Measurements from ENCODE around the gene THYN1.

DNA sequence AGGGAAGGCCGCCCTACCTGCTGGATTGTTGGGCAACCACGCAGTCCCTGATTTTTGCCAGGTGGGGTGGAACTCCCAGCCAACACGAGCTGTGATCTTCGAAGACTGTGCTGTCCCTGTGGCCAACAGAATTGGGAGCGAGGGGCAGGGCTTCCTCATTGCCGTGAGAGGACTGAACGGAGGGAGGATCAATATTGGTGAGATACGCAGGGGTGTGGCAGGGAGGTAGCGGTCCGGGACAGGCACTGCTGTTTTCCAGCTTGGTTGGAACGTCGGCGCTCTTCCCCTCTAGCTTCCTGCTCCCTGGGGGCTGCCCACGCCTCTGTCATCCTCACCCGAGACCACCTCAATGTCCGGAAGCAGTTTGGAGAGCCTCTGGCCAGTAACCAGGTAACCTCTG lies 7.8 kb upstream of the THYN1 start:
- TF ChIP-seq CTCF (IDR thresholded peaks at IDR 0.05; ENCODE audit: low read depth, low read length, missing input control) = no peak
- TF ChIP-seq, protein P1, sequence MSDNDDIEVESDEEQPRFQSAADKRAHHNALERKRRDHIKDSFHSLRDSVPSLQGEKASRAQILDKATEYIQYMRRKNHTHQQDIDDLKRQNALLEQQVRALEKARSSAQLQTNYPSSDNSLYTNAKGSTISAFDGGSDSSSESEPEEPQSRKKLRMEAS (IDR thresholded peaks at IDR 0.05) = no peak
- no peak for TF ChIP-seq RAD21 (IDR thresholded peaks at IDR 0.05)
- TF ChIP-seq EGR1 (IDR thresholded peaks at IDR 0.05; ENCODE audit: low read depth in 2 of 2) = no peak
- no peak for TF ChIP-seq SP1 (IDR thresholded peaks at IDR 0.05)
- no peak for TF ChIP-seq FOXA1 (IDR thresholded peaks at IDR 0.05)
- TF ChIP-seq TAF1 (conservative IDR thresholded peaks at IDR 0.05) = no peak
- no peak for TF ChIP-seq REST (IDR thresholded peaks at IDR 0.05)
- TF ChIP-seq, protein P2, sequence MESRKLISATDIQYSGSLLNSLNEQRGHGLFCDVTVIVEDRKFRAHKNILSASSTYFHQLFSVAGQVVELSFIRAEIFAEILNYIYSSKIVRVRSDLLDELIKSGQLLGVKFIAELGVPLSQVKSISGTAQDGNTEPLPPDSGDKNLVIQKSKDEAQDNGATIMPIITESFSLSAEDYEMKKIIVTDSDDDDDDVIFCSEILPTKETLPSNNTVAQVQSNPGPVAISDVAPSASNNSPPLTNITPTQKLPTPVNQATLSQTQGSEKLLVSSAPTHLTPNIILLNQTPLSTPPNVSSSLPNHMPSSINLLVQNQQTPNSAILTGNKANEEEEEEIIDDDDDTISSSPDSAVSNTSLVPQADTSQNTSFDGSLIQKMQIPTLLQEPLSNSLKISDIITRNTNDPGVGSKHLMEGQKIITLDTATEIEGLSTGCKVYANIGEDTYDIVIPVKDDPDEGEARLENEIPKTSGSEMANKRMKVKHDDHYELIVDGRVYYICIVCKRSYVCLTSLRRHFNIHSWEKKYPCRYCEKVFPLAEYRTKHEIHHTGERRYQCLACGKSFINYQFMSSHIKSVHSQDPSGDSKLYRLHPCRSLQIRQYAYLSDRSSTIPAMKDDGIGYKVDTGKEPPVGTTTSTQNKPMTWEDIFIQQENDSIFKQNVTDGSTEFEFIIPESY (IDR thresholded peaks at IDR 0.05) = no peak

All from liver (tissue), 3 donors.